Endometrium (tissue), 2 donors: ENCODE results near the gene MUC3A.

ENCODE experiments used
- FAIRE-seq: peaks from 2 replicates; lab custom pipeline; 2012; peaks lifted over from hg19 to GRCh38; lab: Jason Lieb, UNC
- donor health status: control.
- donor health status: control.

The MUC3A gene

GRCh38 chr7:100947792-100948191 lies 1.5 kb upstream of the MUC3A start:
- no peak for FAIRE-seq

- no peak for FAIRE-seq
Measured at GRCh38 chr7:100949933-100950443, 654 bp downstream of the MUC3A start.

- FAIRE-seq = no peak
Measured at GRCh38 chr7:100951172-100951571, 1.8 kb downstream of the MUC3A start.

- FAIRE-seq = no peak
Measured at GRCh38 chr7:100951888-100952560, 2.7 kb downstream of the MUC3A start.

- FAIRE-seq = no peak
Measured at GRCh38 chr7:100952641-100953040, 3.3 kb downstream of the MUC3A start.

GRCh38 chr7:100957832-100958421 lies 8.6 kb downstream of the MUC3A start:
- FAIRE-seq = no peak

GRCh38 chr7:100959894-100960293 lies 10.6 kb downstream of the MUC3A start:
- no peak for FAIRE-seq

- FAIRE-seq = no peak
Measured at GRCh38 chr7:100962537-100962936, 13.2 kb downstream of the MUC3A start.

GRCh38 chr7:100963386-100963785 lies 14.1 kb downstream of the MUC3A start:
- FAIRE-seq = no peak

- no peak for FAIRE-seq
Measured at GRCh38 chr7:100963874-100964273, 14.5 kb downstream of the MUC3A start.

GRCh38 chr7:100964630-100965029 lies 15.3 kb downstream of the MUC3A start:
- FAIRE-seq = no peak

GRCh38 chr7:100965045-100965722 lies 15.8 kb downstream of the MUC3A start:
- no peak for FAIRE-seq

GRCh38 chr7:100965723-100966541 lies 16.6 kb downstream of the MUC3A start:
- no peak for FAIRE-seq

GRCh38 chr7:100966542-100967291 lies 17.4 kb downstream of the MUC3A start:
- FAIRE-seq = no peak

GRCh38 chr7:100967292-100967863 lies 18.0 kb downstream of the MUC3A start:
- FAIRE-seq = no peak

GRCh38 chr7:100968031-100968430 lies 18.7 kb downstream of the MUC3A start:
- no peak for FAIRE-seq

- FAIRE-seq = no peak
Measured at GRCh38 chr7:100968650-100969049, 19.3 kb downstream of the MUC3A start.

- no peak for FAIRE-seq
Measured at GRCh38 chr7:100969066-100969615, 19.8 kb downstream of the MUC3A start, which contains the start of gene MUC12. MUC12 (plus strand) TSS chr7:100969565; CDS start chr7:100969623, 58 bp downstream.

- FAIRE-seq = no peak
Measured at GRCh38 chr7:100971111-100972001, 22.0 kb downstream of the MUC3A start.

GRCh38 chr7:100972002-100972347 lies 22.6 kb downstream of the MUC3A start:
- no peak for FAIRE-seq
